ENCODE measurements around the gene LASP1NB.

DNA sequence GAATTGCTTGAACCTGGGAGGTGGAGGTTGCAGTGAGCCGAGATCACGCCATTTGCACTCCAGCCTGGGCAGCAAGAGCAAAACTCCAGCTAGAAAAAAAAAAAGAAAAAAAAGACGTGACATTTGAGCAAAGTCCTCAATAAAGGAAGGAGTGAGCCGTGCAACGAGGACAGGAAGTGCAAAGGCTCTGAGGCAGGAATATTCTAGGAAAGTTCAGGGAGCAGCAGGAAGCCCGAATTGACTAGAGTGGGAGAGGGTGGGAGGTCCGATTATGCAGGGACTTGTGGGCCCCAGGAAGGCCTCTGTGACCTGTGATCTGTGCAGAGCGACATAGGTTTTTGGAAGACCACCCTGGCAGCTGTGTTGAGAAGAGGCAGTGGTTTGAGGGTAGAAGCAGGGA is 8.6 kb upstream of the LASP1NB start:
- TF ChIP-seq POLR2A (IDR thresholded peaks at IDR 0.05; ENCODE audit: low read length) (no peak), GATA1 (IDR thresholded peaks at IDR 0.05; ENCODE audit: low read depth, low read length) (no peak)

All from erythroblast (primary cell).